Measurements from ENCODE around the gene TRIM33. TPM values are rescaled to one million over a fixed set of nuclear protein-coding genes. Genes with fewer than 3 reads are reported as not detected.

Gene TRIM33
- total and polyA plus RNA-seq, 10 of the 15 experiments (the other 5 are each of a cell fraction or from before 2014, with no cell fraction given) = 9.0 to 40.3 (median 22.0) TPM

DNA sequence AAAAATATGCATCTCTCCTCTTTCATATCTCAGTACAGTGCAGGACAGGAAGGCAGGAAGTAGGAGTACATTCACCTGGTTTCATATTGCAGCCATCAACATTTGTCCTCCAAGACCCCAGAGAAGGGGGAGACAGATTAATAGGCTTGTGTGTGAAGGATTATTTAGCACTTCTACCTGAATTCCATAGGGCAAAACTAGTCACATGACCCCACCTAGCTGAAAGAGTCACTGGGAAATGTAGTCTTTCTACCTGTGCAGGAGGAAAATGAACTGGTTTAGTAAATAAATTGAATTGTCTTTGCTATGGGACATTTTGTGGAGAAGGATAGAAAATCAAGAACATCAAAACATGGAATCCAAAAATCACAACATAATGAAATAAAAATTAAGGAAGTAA, 13.9 kb upstream of the TRIM33 start:
- TF ChIP-seq TBL1XR1 (IDR thresholded peaks at IDR 0.05; ENCODE audit: low read depth, low read length) (no peak), HDGF (IDR thresholded peaks at IDR 0.05) (no peak), SMC3 (IDR thresholded peaks at IDR 0.05; ENCODE audit: borderline replicate concordance, low read length) (no peak), HCFC1 (IDR thresholded peaks at IDR 0.05; ENCODE audit: low read length) (peak; percentile 57; the same call in 1 of the 2 replicates), RAD51 (IDR thresholded peaks at IDR 0.05) (peak; percentile 73), ZNF384 (IDR thresholded peaks at IDR 0.05; ENCODE audit: borderline replicate concordance, low read depth, low read length) (no peak), RFX5 (IDR thresholded peaks at IDR 0.05; ENCODE audit: low read depth, low read length) (no peak), NFYB (IDR thresholded peaks at IDR 0.05; ENCODE audit: insufficient read depth, low read depth, low read length) (0 out of 2 replicates have a peak, but pooled peaks have one; percentile 22), SIX5 (IDR thresholded peaks at IDR 0.05; ENCODE audit: low read depth, low read length, severe bottlenecking) (peak; percentile 63), EED (IDR thresholded peaks at IDR 0.05; ENCODE audit: low read depth) (no peak)
- TF ChIP-seq, protein P1, sequence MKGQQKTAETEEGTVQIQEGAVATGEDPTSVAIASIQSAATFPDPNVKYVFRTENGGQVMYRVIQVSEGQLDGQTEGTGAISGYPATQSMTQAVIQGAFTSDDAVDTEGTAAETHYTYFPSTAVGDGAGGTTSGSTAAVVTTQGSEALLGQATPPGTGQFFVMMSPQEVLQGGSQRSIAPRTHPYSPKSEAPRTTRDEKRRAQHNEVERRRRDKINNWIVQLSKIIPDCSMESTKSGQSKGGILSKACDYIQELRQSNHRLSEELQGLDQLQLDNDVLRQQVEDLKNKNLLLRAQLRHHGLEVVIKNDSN (IDR thresholded peaks at IDR 0.05; ENCODE audit: borderline replicate concordance, extremely low read length, insufficient read depth, low read depth, low read length) = peak; percentile 27
- TF ChIP-seq, protein P2, sequence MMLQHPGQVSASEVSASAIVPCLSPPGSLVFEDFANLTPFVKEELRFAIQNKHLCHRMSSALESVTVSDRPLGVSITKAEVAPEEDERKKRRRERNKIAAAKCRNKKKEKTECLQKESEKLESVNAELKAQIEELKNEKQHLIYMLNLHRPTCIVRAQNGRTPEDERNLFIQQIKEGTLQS (IDR thresholded peaks at IDR 0.05; ENCODE audit: borderline replicate concordance, extremely low read depth, low read depth, low read length) = peak; percentile 39; the same call in 1 of the 2 replicates
- H3K4me3 ChIP-seq = no peak overlapping the region
- H4K20me1 ChIP-seq (ENCODE audit: control insufficient read depth, insufficient read depth) = no peaks in the 10 kb centered on the region
- ATAC-seq = peak; percentile 78
- DNase-seq (ENCODE audit: low read depth, low spot score) = no peak
- ChIA-PET SMC1A (ENCODE audit: uncharacterized antibody, unreplicated experiment) (interaction anchor here (1.2 to 2.2 kb wide), 3 partner anchors 17 to 97 kb away, joined by 3 to 6 read pairs (median 4); no protein-coding TSS in a partner anchor), POLR2A (no interaction called here), CTCF (interaction anchor here (0.9 to 1.7 kb wide), 2 partner anchors 10 to 243 kb away, joined by 3 to 4 read pairs; no protein-coding TSS in a partner anchor), RAD21 (ENCODE audit: unreplicated experiment) (interaction anchor here (0.8 kb wide), 1 partner anchor 16 kb away, joined by 3 read pairs; no protein-coding TSS in a partner anchor)
- no peaks in the 10 kb centered on the region for H3K4me1 ChIP-seq (ENCODE audit: control insufficient read depth, insufficient read depth, low read length)
- H3K9ac ChIP-seq (ENCODE audit: control insufficient read depth, insufficient read depth, low read length) = no peak overlapping the region
- no peak overlapping the region for H3K4me2 ChIP-seq (ENCODE audit: control insufficient read depth, insufficient read depth)
- H3K36me3 ChIP-seq (ENCODE audit: control insufficient read depth in 2 of 2, insufficient read depth in 2 of 2, low read length in 1 of 2) = no peaks in the 10 kb centered on the region
- intact Hi-C loops (cut with micrococcal nuclease; ENCODE audit: unreplicated experiment) (no loop called here), in situ Hi-C loops (cut with MboI) (no loop called here)
- no peaks in the 10 kb centered on the region for H3K9me3 ChIP-seq (replicated peaks; ENCODE audit: control insufficient read depth, insufficient read depth, low read length)
- no peak overlapping the region for H3K27ac ChIP-seq (ENCODE audit: control insufficient read depth, insufficient read depth)
- FAIRE-seq = peak; percentile 73
- peak overlapping the region; percentile 34; the same call in 1 of the 2 replicates for H2AFZ ChIP-seq (ENCODE audit: control insufficient read depth, low read depth, low read length)
- no TSS peak for BruUV-seq (replicated peaks)
- no peaks in the 10 kb centered on the region for H3K27me3 ChIP-seq (replicated peaks in 1 of 2; ENCODE audit: control insufficient read depth in 2 of 2, insufficient read depth in 2 of 2, low read length in 1 of 2)
- no peaks in the 10 kb centered on the region for H3K79me2 ChIP-seq (ENCODE audit: control insufficient read depth, insufficient read depth, low read length)
